HepG2 (cell line): Measurements from ENCODE around the gene SLC19A1. TPM values are rescaled to one million over a fixed set of nuclear protein-coding genes. Genes with fewer than 3 reads are reported as not detected.
A peak's percentile ranks its signal among the peaks of the same experiment; 100 is the strongest.

Source experiments
- ATAC-seq: fragments of 200-7000 bp; cut with Tn5 transposase; 3 replicates; pipeline ENCODE4 v1.9.1; 2020; ENCODE audit warnings: mild to moderate bottlenecking, moderate library complexity
- BruUV-seq: library from RNA; stranded (reverse); fragments of 400-500 nt; replicated peaks from 2 replicates; lab custom pipeline; 2021; lab: Mats Ljungman, UMichigan
- CTCF ChIA-PET: fragments of 300-600 bp; formaldehyde crosslinking; extraction: SDS; loops from one replicate; lab custom pipeline; 2021; ENCODE audit warnings: low total read pairs, inconsistent platforms, low intra/inter-chr PET ratio; lab: Yijun Ruan, JAX
- POLR2A ChIA-PET: fragments of 350-600 bp; sonication (Branson Sonifier 250); formaldehyde crosslinking; loops from one replicate; lab custom pipeline; 2020; ENCODE audit warnings: antibody characterized with exemption, inconsistent platforms; lab: Yijun Ruan, JAX
- DNase-seq: peaks from one replicate; pipeline ENCODE4 v3.0.0-alpha.2; 2015; ENCODE audit warnings: low spot score
- FAIRE-seq: peaks from 3 replicates; lab custom pipeline; 2011; peaks lifted over from hg19 to GRCh38; lab: Jason Lieb, UNC
- H2AFZ ChIP-seq: one replicate; pipeline ENCODE4 v1.6.1; 2011; ENCODE audit warnings: low read length, inconsistent platforms
- H3K27ac ChIP-seq: fragments of 300-600 bp; 3 replicates; pipeline ENCODE4 v1.8.0; 2011; ENCODE audit warnings: mixed run types, mild to moderate bottlenecking, mixed read lengths, low read length, inconsistent platforms; ENCODE audit not compliant: insufficient read depth; ENCODE audit errors: extremely low read length
- H3K27me3 ChIP-seq, 2 experiments: fragments of 200-600 bp in 1 of 2; 2 replicates in 1 of 2; 3 replicates in 1 of 2; pipeline versions ENCODE4 v1.6.0 to v1.8.0; 2011; ENCODE audit warnings: low read length in 2 of 2, mild to moderate bottlenecking in 2 of 2, moderate library complexity in 2 of 2, inconsistent platforms in 1 of 2; ENCODE audit not compliant: insufficient read depth in 2 of 2, control insufficient read depth in 1 of 2
- H3K36me3 ChIP-seq, 2 experiments: fragments of 200-600 bp in 1 of 2; replicated peaks in 1 of 2; 2 replicates in 1 of 2; 3 replicates in 1 of 2; pipeline versions ENCODE4 v1.5.1 to v1.8.0; 2011; ENCODE audit warnings: low read length in 2 of 2, inconsistent platforms in 1 of 2; ENCODE audit not compliant: insufficient read depth in 2 of 2, control insufficient read depth in 1 of 2
- H3K4me1 ChIP-seq: 2 replicates; pipeline ENCODE4 v1.5.1; 2012; ENCODE audit warnings: low read length, inconsistent platforms; ENCODE audit not compliant: insufficient read depth
- H3K4me2 ChIP-seq: 2 replicates; pipeline ENCODE4 v1.6.0; 2011; ENCODE audit warnings: low read depth, low read length, inconsistent platforms
- H3K4me3 ChIP-seq, 3 experiments: fragments of 200-600 bp in 1 of 3; sonication (generic), shearing (Covaris generic) in 1 of 3; replicated peaks in 1 of 3; 2 replicates each; pipeline ENCODE4 v1.5.1; 2011 to 2016; ENCODE audit warnings: low read length in 3 of 3, inconsistent platforms in 2 of 3, low read depth in 2 of 3, mild to moderate bottlenecking in 2 of 3, control low read depth in 1 of 3, mixed read lengths in 1 of 3; ENCODE audit not compliant: insufficient read depth in 1 of 3
- H3K79me2 ChIP-seq: one replicate; pipeline ENCODE4 v1.6.1; 2011; ENCODE audit warnings: low read length, inconsistent platforms; ENCODE audit not compliant: insufficient read depth
- H3K9ac ChIP-seq: 2 replicates; pipeline ENCODE4 v1.6.0; 2011; ENCODE audit warnings: mild to moderate bottlenecking, low read depth, low read length, inconsistent platforms; ENCODE audit not compliant: insufficient read depth
- H3K9me3 ChIP-seq: 2 replicates; pipeline ENCODE4 v1.5.1; 2012; ENCODE audit warnings: mild to moderate bottlenecking, low read length
- H4K20me1 ChIP-seq: 2 replicates; pipeline ENCODE4 v1.6.0; 2011; ENCODE audit warnings: inconsistent platforms, mild to moderate bottlenecking, low read length, moderate library complexity; ENCODE audit not compliant: insufficient read depth
- AGO2 ChIP-seq: fragments of 200-400 bp; formaldehyde crosslinking; optimal IDR thresholded peaks from 2 replicates; pipeline ENCODE3; 2017; ENCODE audit warnings: mild to moderate bottlenecking, low read depth, low read length, moderate library complexity
- CHD2 ChIP-seq: IDR thresholded peaks from 2 replicates; pipeline ENCODE4 v1.6.1; 2011; ENCODE audit warnings: low read depth, low read length, improper control_type of control experiment
- HNRNPL ChIP-seq: fragments of 200-400 bp; formaldehyde crosslinking; IDR thresholded peaks from 2 replicates; pipeline ENCODE4 v1.6.1; 2017; ENCODE audit warnings: mild to moderate bottlenecking, low read depth, low read length
- THAP11 ChIP-seq: IDR thresholded peaks from 2 replicates; pipeline ENCODE4 v1.6.1; 2016; ENCODE audit warnings: missing biosample characterization, missing genetic modification reagents
- ZNF282 ChIP-seq: fragments of 450-650 bp; IDR thresholded peaks from 2 replicates; pipeline ENCODE4 v1.6.1; 2018; ENCODE audit not compliant: partially characterized antibody
- ZNF772 ChIP-seq: sonication (generic); formaldehyde crosslinking; IDR thresholded peaks from 2 replicates; pipeline ENCODE4 v1.5.0; 2020; ENCODE audit warnings: mild to moderate bottlenecking, missing genetic modification reagents
- ZNF891 ChIP-seq: sonication (generic); formaldehyde crosslinking; IDR thresholded peaks from 2 replicates; pipeline ENCODE4 v1.5.0; 2020; ENCODE audit warnings: mild to moderate bottlenecking, missing genetic modification reagents
- ZSCAN29 ChIP-seq: sonication (generic); formaldehyde crosslinking; conservative IDR thresholded peaks from 2 replicates; pipeline ENCODE4 v1.4.0; 2020; ENCODE audit warnings: mild to moderate bottlenecking, missing genetic modification reagents
- WGBS: methylation state at CpG from one replicate; pipeline ENCODE4 v1.1.6; 2017; ENCODE audit warnings: low lambda C conversion rate; 5-methylcytosine and 5-hydroxymethylcytosine counted together
- in situ Hi-C: cut with HindIII; loops from 2 replicates; pipeline ENCODE4 v1.10.0; 2017; ENCODE audit warnings: low pct_unique_long_range_greater_than_20kb; ENCODE audit not compliant: extremely low pct_ligation_motif_present
- intact Hi-C: fragments of 100-400 bp; cut with micrococcal nuclease; formaldehyde crosslinking; loops from one replicate; pipeline ENCODE4 v1.10.0; 2022; ENCODE audit not compliant: unreplicated experiment
- polyA plus RNA-seq, 8 experiments: library from polyadenylated mRNA; depleted of rRNA in 3 of 8; stranded (reverse) in 7 of 8; unstranded in 1 of 8; fragments of >200 nt; fragmentation: Illumina TruSeq in 4 of 8; extraction: Trizol in 4 of 8; gene quantifications; 2 replicates each; pipeline versions ENCODE4 v1.2.1 to v1.2.3, GENCODE V29; 2011 to 2016; ENCODE audit warnings: low read depth in 4 of 8, missing spikeins in 1 of 8, mixed read lengths in 1 of 8; ENCODE audit not compliant: insufficient read depth in 1 of 8
- total RNA-seq, 5 experiments: library from RNA; depleted of rRNA; stranded (reverse); fragments of >200 nt; fragmentation: Illumina TruSeq; extraction: Trizol; gene quantifications; 2 replicates each; pipeline ENCODE4 v1.2.3, GENCODE V29; 2016; ENCODE audit warnings: low read depth in 1 of 5
- TF ChIP-seq, protein P1 (sequence below): fragments of 450-650 bp; IDR thresholded peaks from 2 replicates; pipeline ENCODE4 v1.6.1; 2017

The SLC19A1 gene
- total and polyA plus RNA-seq, 2 of the 13 experiments (the other 11 are each of a cell fraction or from before 2014, with no cell fraction given) = 21.8 to 23.0 TPM

DNA sequence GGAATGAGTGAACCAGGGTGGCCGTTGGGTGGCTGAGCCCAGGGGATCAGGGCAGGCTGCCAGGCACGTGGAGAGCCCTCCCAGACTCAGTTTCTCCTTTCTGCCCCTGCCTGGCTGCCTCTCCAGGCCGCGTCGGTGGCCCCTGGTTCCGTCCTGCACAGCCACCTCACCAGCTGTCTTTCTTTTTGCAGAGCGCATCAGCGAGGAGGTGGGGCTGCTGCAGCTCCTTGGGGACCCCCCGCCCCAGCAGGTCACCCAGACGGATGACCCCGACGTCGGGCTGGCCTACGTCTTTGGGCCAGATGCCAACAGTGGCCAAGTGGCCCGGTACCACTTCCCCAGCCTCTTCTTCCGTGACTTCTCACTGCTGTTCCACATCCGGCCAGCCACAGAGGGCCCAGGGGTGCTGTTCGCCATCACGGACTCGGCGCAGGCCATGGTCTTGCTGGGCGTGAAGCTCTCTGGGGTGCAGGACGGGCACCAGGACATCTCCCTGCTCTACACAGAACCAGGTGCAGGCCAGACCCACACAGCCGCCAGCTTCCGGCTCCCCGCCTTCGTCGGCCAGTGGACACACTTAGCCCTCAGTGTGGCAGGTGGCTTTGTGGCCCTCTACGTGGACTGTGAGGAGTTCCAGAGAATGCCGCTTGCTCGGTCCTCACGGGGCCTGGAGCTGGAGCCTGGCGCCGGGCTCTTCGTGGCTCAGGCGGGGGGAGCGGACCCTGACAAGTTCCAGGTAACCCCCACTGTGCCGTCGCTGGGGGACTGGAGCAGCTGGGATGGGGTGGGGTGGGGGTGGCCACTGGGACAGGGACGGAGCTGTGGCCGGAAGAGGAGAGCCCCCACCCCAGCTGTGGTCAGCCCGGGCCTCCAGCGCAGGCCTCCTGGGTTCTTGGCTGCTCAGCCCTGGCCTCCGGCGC is 73.9 kb downstream of the SLC19A1 start (continued):
- TF ChIP-seq ZNF891 (CRISPR knock-in tag) (0 out of 2 replicates have a peak, but pooled peaks have one; percentile 61), CHD2 (no peak)

DNA sequence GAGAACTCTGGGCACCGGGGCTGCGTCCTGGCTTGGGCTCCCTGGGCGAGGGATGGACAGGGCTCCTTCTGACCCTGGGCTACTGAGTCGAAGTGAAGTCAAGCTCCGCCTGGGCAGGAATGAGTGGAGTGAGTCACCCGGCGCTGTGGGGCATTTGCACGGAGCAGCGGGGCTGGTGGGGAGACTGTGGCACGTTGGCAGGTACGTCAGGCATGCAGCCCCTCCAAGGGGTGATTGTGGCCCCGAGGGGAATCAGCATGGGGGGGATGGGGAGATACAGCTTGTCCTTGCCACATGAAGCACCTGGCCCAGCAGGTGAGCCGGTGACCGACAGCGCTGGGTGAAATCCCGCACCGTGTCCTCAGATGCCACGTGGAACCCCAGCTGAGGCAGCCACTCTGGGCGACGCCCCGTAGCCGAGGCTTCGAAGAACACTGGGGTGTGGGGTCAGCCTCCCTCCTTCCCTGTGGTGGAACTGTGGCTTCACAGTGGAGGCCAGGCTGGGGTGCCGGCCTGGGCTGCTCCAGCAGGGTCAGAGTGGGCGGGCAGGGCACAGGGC is 74.9 kb downstream of the SLC19A1 start:
- Histone ChIP-seq H2AFZ (no peak overlapping the region), H3K27me3 (no peaks in the 10 kb centered on the region), H4K20me1 (no peaks in the 10 kb centered on the region), H3K79me2 (peaks cover 14% of the 10 kb centered on the region), H3K9ac (no peak overlapping the region), H3K27ac (no peak overlapping the region), H3K36me3 (peaks cover 4 to 10% of the 10 kb centered on the region in 2 experiments; a peak in 3 of 5 replicates), H3K9me3 (no peaks in the 10 kb centered on the region), H3K4me1 (peaks cover 74% of the 10 kb centered on the region), H3K4me2 (no peak overlapping the region), H3K4me3 (no peak overlapping the region)
- ChIA-PET CTCF (no interaction called here), POLR2A (interaction anchor here (5.2 kb wide), 1 partner anchor 8 kb away, joined by 33 read pairs; no protein-coding TSS in a partner anchor)
- DNase-seq = no peak
- no peak for FAIRE-seq
- in situ Hi-C loops (no loop called here), intact Hi-C loops (no loop called here)
- BruUV-seq = no TSS peak
- TF ChIP-seq ZSCAN29 (CRISPR knock-in tag) (no peak), THAP11 (CRISPR knock-in tag) (no peak), HNRNPL (peak; percentile 12; the same call in 1 of the 2 replicates), ZNF282 (no peak), ZNF772 (CRISPR knock-in tag) (no peak), AGO2 (peak; percentile 32)
- TF ChIP-seq, protein P1, sequence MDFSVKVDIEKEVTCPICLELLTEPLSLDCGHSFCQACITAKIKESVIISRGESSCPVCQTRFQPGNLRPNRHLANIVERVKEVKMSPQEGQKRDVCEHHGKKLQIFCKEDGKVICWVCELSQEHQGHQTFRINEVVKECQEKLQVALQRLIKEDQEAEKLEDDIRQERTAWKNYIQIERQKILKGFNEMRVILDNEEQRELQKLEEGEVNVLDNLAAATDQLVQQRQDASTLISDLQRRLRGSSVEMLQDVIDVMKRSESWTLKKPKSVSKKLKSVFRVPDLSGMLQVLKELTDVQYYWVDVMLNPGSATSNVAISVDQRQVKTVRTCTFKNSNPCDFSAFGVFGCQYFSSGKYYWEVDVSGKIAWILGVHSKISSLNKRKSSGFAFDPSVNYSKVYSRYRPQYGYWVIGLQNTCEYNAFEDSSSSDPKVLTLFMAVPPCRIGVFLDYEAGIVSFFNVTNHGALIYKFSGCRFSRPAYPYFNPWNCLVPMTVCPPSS = no peak
- ATAC-seq = no peak
- 93% methylated on average over 14 of the region's 25 CpGs for WGBS
